Ovary (tissue), 9 donors: ENCODE data around the gene ZNF792. TPM values are rescaled to one million over a fixed set of nuclear protein-coding genes. Genes with fewer than 3 reads are reported as not detected.
A peak's percentile ranks its signal among the peaks of the same experiment; 100 is the strongest.
"Not testable (repeated sequence)": the region's sequence is repeated elsewhere in the genome, so short reads cannot be mapped to it uniquely, and the experiment has no call there.

ENCODE experiments used
- DNase-seq, 5 donors: peaks; one replicate each; pipeline ENCODE4 v3.0.0-alpha.2; 2019 to 2020
- H3K27ac ChIP-seq, 2 donors: fragments of 200-600 bp; one replicate each; pipeline versions ENCODE4 v1.5.1 to v1.8.0; 2019 to 2022
- H3K27me3 ChIP-seq: fragments of 200-600 bp; one replicate; pipeline ENCODE4 v1.8.0; 2022
- H3K36me3 ChIP-seq: fragments of 200-600 bp; sonication (generic); one replicate; pipeline ENCODE4 v1.5.1; 2019
- H3K4me1 ChIP-seq: one replicate; pipeline ENCODE4 v1.8.1; 2013; ENCODE audit warnings: mild to moderate bottlenecking, moderate library complexity; ENCODE audit not compliant: insufficient read depth
- H3K4me3 ChIP-seq: fragments of 200-600 bp; sonication (generic); one replicate; pipeline ENCODE4 v1.5.1; 2017
- H3K9me3 ChIP-seq, 2 donors: fragments of 200-600 bp in 1 of 2; sonication (generic) in 1 of 2; one replicate each; pipeline versions ENCODE4 v1.5.1 to v1.8.1; 2013 to 2019; ENCODE audit warnings: mild to moderate bottlenecking in 1 of 2, moderate library complexity in 1 of 2
- EP300 ChIP-seq: sonication (generic); formaldehyde crosslinking; IDR thresholded peaks from one replicate; pipeline ENCODE4 v1.6.1; 2017; ENCODE audit warnings: antibody characterized with exemption
- POLR2A ChIP-seq: fragments of 450-650 bp; IDR thresholded peaks from one replicate; pipeline ENCODE4 v1.6.1; 2017; ENCODE audit warnings: antibody characterized with exemption, mild to moderate bottlenecking, moderate library complexity
- WGBS, 3 donors: extraction: QIAGEN DNeasy Blood & Tissue Kit in 1 of 3; methylation state at CpG; one replicate each; pipeline versions ENCODE4 v1.1.5 to v1.1.7; 2013 to 2017; 5-methylcytosine and 5-hydroxymethylcytosine counted together
- intact Hi-C, 4 donors: fragments of 100-400 bp; cut with DNase I; formaldehyde crosslinking; loops; one replicate each; pipeline versions ENCODE4 v1.11.0 to v1.15.1; 2022 to 2023
- polyA plus RNA-seq, 2 donors: library from polyadenylated mRNA; stranded (reverse); fragments of 200-250 nt in 1 of 2; fragments of 350-450 nt in 1 of 2; fragmentation: Illumina TruSeq in 1 of 2; extraction: RNeasy Lipid Tissue Mini Kit (QIAGEN cat#74804) in 1 of 2; gene quantifications; one replicate each; pipeline ENCODE4 v1.2.3, GENCODE V29; 2013 to 2014
- total RNA-seq, 7 donors: library from RNA; depleted of rRNA in 2 of 7; stranded (reverse); fragments of >200 nt in 2 of 7; fragmentation: NEBNext Ultra II Directional in 3 of 7; extraction: Animal tissue kit (Norgen Biotek cat#: 25700) in 3 of 7; gene quantifications; one replicate each; pipeline versions ENCODE4 v1.1.0 to v1.2.4, GENCODE V29; 2016 to 2023
- TF ChIP-seq, protein P1 (sequence below), 3 donors: fragments of 450-650 bp in 2 of 3; fragments of 200-600 bp in 1 of 3; IDR thresholded peaks; one replicate each; pipeline versions ENCODE4 v1.5.1 to v1.8.0; 2016 to 2022; ENCODE audit warnings: antibody characterized with exemption in 3 of 3, mild to moderate bottlenecking in 1 of 3
- donor health status: DM: no; HTN: no; CAD: no; lungs with moderate emphysema.
- donor health status: DM: no; HTN: no; CAD: no.
- donor health status: Bipolar disorder and iron deficiency.
- donor health status: DM: yes; HTN: yes; CAD: no.
- donor health status: DM: no; HTN: no; CAD: no.
- donor health status: DM: yes; HTN: yes; CAD: no.

Gene ZNF792
- total and polyA plus RNA-seq, 9 donors = 2.6 to 5.4 (median 4.5) TPM

DNA sequence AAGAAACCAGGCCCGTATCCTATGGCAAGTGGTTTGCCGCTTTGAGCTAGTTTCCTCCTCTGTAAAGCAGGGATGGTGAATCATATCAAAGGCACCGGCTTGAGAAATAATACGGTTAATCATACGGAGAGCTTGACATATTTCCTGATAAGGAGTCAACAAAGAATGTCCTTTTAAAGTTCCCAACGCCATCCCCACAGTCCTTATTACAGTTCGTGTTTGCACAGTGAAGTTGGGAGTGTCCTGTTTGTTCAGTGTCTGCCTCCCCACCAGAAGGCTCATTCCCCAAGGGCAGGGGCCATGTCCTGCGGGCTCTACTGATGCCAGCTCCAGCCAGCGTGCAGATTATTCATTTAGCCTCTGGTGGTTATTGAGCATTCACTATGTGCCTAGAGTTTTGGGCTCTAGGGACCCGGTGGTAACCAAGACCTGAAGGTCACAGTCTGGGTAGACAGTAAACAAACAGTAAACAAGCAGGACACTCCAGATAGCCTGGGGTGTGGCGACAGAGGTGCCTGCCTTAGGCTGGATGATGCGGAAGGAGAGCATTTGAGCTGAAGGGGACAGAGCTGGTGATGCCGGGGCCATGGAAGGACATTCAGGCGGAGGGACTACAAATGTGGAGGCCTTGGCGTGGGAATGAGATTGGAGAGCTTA lies 42.4 kb upstream of the ZNF792 start:
- no peak for DNase-seq
- Histone ChIP-seq H3K36me3 (no peaks in the 10 kb centered on the region), H3K4me1 (peaks cover 11% of the 10 kb centered on the region), H3K27me3 (no peaks in the 10 kb centered on the region), H3K9me3 (no peaks in the 10 kb centered on the region), H3K4me3 (no peak overlapping the region), H3K27ac (no peak overlapping the region)
- TF ChIP-seq, protein P1, sequence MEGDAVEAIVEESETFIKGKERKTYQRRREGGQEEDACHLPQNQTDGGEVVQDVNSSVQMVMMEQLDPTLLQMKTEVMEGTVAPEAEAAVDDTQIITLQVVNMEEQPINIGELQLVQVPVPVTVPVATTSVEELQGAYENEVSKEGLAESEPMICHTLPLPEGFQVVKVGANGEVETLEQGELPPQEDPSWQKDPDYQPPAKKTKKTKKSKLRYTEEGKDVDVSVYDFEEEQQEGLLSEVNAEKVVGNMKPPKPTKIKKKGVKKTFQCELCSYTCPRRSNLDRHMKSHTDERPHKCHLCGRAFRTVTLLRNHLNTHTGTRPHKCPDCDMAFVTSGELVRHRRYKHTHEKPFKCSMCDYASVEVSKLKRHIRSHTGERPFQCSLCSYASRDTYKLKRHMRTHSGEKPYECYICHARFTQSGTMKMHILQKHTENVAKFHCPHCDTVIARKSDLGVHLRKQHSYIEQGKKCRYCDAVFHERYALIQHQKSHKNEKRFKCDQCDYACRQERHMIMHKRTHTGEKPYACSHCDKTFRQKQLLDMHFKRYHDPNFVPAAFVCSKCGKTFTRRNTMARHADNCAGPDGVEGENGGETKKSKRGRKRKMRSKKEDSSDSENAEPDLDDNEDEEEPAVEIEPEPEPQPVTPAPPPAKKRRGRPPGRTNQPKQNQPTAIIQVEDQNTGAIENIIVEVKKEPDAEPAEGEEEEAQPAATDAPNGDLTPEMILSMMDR (IDR thresholded peaks at IDR 0.05) = no peak
- TF ChIP-seq EP300 = no peak
- no peak for TF ChIP-seq POLR2A
- intact Hi-C loops = no loop called here
- WGBS, 3 donors = 59 to 73% (median 72%) methylated on average over 15 of the region's 15 CpGs

GRCh38 chr19:35006007-35006341 lies 41.9 kb upstream of the ZNF792 start:
- WGBS, 3 donors = 87 to 89% (median 88%) methylated on average over 6 of the region's 6 CpGs
- H3K4me3 ChIP-seq, intact Hi-C loops, H3K27ac ChIP-seq, H3K9me3 ChIP-seq, H3K36me3 ChIP-seq, DNase-seq, H3K27me3 ChIP-seq: not testable (repeated sequence)
- H3K4me1 ChIP-seq = peaks cover 11% of the 10 kb centered on the region

DNA sequence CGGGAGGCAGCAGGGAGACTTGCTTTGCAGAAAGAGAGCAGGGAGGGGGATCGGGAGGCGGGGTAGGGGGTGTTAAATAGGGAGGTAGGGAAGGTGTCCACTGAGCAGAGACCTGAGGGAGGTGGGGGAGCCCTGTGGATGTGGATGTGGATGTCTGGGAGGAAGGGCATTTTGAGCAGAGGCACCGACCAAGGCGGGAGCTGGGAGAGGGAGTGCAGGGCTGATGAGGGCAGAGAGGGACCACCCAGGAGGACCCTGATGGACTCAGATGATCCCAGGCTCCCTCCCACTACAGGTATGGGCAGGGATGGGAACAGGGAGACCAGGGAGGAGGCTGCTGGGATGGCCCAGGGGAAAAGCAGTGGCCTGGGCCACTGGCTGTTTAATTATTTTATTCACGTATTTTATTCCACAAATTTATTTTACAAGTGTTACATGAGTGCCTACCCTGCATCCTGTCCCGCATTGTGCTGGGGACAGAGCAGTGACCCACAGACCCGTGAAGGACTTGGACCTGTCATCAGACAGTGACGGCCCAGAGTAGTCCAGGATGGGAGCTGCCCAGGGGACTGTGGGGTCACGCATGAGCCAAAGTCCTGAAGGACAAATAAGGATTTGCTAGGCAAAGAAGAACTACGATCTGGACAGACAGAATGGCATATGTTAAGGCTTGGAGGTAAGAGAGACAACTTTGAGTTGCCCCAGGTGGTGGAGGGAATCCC lies 41.4 kb upstream of the ZNF792 start:
- intact Hi-C loops = no loop called here
- Histone ChIP-seq H3K27ac (no peak overlapping the region), H3K4me3 (no peak overlapping the region), H3K9me3 (no peaks in the 10 kb centered on the region), H3K4me1 (peaks cover 11% of the 10 kb centered on the region), H3K36me3 (no peaks in the 10 kb centered on the region), H3K27me3 (no peaks in the 10 kb centered on the region)
- DNase-seq = peak in 1 of 5 donors; percentile 11
- TF ChIP-seq, protein P1 (IDR thresholded peaks at IDR 0.05) = no peak
- TF ChIP-seq POLR2A (no peak), EP300 (no peak)
- 76 to 80% (median 78%) methylated on average over 11 of the region's 11 CpGs for WGBS, 3 donors

DNA sequence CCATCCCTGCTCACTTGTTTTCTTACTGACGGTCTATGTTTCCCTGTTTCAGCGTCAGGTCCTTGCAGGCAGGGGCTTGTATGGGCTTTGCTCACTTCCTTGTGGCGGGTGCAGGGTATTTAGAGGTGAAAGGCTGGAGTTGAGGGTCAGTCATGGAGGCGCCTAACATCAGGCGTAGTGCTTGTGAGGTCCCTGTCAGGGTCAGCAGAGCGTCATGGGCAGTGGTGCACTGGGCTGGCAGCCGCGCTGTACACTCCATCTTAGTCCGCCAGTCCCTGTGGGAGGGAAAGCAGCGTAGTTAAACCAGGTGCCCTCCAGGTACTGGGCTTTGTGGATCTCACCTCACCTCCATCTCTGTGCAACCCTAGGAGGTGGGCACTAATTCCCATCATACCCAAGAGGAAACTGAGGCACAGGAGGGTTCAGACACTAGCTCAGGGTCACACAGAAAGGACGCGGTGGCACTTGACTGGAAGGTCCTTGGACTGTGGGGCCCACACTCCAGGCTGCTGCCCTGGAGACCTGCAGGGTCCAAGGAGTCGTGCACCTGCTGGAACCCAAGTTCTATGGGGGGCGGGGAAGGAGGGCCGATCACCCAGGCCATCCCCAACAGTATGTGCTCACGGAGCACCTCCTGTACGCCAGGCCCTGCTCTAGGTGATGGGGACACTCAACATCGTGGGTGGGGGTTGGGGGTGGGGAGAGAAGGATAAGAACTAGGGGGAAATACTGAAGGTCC lies 40.7 kb upstream of the ZNF792 start:
- H3K36me3 ChIP-seq = no peaks in the 10 kb centered on the region
- intact Hi-C loops = no loop called here
- no peaks in the 10 kb centered on the region for H3K27me3 ChIP-seq
- no peak overlapping the region for H3K27ac ChIP-seq
- peaks cover 11% of the 10 kb centered on the region for H3K4me1 ChIP-seq
- no peak for TF ChIP-seq POLR2A
- TF ChIP-seq EP300 = no peak
- TF ChIP-seq, protein P1 (IDR thresholded peaks at IDR 0.05) = no peak
- no peak overlapping the region for H3K4me3 ChIP-seq
- no peaks in the 10 kb centered on the region for H3K9me3 ChIP-seq
- DNase-seq = no peak
- WGBS, 3 donors = 83 to 84% (median 83%) methylated on average over 18 of the region's 18 CpGs
